Osteocyte (in vitro differentiated cells): ENCODE measurements around the gene INO80B. TPM values are rescaled to one million over a fixed set of nuclear protein-coding genes. Genes with fewer than 3 reads are reported as not detected.

Experiments
- DNase-seq: peaks from one replicate; pipeline ENCODE4 v3.0.0; 2021; ENCODE audit warnings: mixed read lengths; ENCODE audit not compliant: unreplicated experiment; ENCODE audit errors: extremely low spot score
- H3K27ac Mint-ChIP-seq: one replicate; pipeline ENCODE4 v1.8.0; 2021; ENCODE audit warnings: mild to moderate bottlenecking, mixed read lengths; ENCODE audit not compliant: unreplicated experiment
- H3K27me3 Mint-ChIP-seq: one replicate; pipeline ENCODE4 v1.8.0; 2021; ENCODE audit warnings: mixed read lengths; ENCODE audit not compliant: unreplicated experiment
- H3K36me3 Mint-ChIP-seq: one replicate; pipeline ENCODE4 v1.8.0; 2021; ENCODE audit warnings: mixed read lengths; ENCODE audit not compliant: unreplicated experiment
- H3K4me1 Mint-ChIP-seq: one replicate; pipeline ENCODE4 v1.8.0; 2021; ENCODE audit warnings: mixed read lengths; ENCODE audit not compliant: unreplicated experiment
- H3K4me3 Mint-ChIP-seq: one replicate; pipeline ENCODE4 v1.8.0; 2021; ENCODE audit warnings: mild to moderate bottlenecking, moderate library complexity, mixed read lengths; ENCODE audit not compliant: unreplicated experiment
- H3K9me3 Mint-ChIP-seq: one replicate; pipeline ENCODE4 v1.8.0; 2021; ENCODE audit warnings: mixed read lengths; ENCODE audit not compliant: unreplicated experiment
- total RNA-seq: library from RNA; stranded (reverse); gene quantifications from 2 replicates; pipeline ENCODE4 v1.2.1, GENCODE V29; 2021
- TF ChIP-seq, protein P1 (sequence below): fragments of 200-600 bp; sonication (generic); IDR thresholded peaks from 2 replicates; pipeline ENCODE4 v1.5.0; 2021; ENCODE audit warnings: antibody characterized with exemption, mild to moderate bottlenecking, moderate library complexity

The INO80B gene
- total RNA-seq, 1 donor from 2014 or later = 41.9 TPM

DNA sequence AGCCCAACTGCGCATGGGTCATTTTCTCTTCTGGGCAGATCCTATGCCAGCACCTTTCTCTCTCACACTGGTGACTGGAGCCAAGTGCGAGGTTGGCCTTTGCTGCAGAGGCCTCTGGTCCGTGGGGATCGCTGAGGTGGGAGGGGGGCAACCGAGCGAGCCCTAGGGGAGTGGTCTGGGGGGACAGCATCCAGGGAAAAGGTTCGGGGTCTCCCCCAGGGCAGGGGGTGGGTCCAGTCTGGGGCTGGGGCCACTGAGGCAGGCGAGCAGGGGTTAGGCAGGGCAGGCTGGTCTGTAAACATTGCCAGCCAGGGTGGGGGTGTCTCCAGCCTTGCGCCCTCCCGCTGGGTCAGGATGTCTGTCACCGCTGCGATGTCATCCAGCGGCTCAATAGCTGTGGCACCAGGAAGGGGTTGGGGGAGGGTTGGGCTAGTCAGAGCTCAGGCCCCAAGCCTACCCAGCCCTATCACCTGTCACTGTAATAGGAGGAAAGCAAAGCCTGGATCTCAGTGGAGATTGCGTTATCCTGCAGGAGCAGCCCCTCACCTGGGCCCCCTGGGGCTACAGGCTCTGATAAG, 28.6 kb upstream of the INO80B start:
- Mint-ChIP-seq H3K4me3 (no peak overlapping the region), H3K36me3 (peaks cover 22% of the 10 kb centered on the region)
- TF ChIP-seq, protein P1, sequence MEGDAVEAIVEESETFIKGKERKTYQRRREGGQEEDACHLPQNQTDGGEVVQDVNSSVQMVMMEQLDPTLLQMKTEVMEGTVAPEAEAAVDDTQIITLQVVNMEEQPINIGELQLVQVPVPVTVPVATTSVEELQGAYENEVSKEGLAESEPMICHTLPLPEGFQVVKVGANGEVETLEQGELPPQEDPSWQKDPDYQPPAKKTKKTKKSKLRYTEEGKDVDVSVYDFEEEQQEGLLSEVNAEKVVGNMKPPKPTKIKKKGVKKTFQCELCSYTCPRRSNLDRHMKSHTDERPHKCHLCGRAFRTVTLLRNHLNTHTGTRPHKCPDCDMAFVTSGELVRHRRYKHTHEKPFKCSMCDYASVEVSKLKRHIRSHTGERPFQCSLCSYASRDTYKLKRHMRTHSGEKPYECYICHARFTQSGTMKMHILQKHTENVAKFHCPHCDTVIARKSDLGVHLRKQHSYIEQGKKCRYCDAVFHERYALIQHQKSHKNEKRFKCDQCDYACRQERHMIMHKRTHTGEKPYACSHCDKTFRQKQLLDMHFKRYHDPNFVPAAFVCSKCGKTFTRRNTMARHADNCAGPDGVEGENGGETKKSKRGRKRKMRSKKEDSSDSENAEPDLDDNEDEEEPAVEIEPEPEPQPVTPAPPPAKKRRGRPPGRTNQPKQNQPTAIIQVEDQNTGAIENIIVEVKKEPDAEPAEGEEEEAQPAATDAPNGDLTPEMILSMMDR = no peak

DNA sequence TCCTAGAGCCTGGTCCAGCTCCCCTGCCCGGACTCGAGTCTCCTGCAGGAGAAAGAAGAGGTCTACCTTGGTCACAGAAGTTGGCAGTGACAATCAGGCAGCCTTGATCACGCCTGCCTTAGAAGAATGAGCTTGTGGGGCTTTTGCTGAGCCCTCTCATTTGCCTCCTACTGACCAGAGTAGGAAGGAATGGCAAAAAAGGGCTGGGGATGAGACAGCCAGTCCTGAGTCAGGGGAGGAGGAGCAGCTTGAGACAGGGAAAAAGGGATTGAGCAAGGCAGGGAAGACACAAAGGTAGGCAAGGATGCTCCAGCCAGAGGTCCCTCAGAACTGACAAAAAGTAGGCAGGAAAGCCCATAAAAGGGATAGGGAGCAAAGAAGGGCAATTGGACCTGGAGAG, 27.3 kb upstream of the INO80B start:
- TF ChIP-seq, protein P1 = no peak
- Mint-ChIP-seq H3K27me3 (no peaks in the 10 kb centered on the region), H3K36me3 (peaks cover 29% of the 10 kb centered on the region), H3K4me3 (no peak overlapping the region), H3K27ac (no peak overlapping the region), H3K9me3 (no peaks in the 10 kb centered on the region), H3K4me1 (no peaks in the 10 kb centered on the region)
- DNase-seq = no peak

More for the DNA sequence above, 28.6 kb upstream of the INO80B start:
- DNase-seq = no peak
- H3K4me1 Mint-ChIP-seq = peaks cover 4% of the 10 kb centered on the region
- H3K27me3 Mint-ChIP-seq = no peaks in the 10 kb centered on the region
- no peaks in the 10 kb centered on the region for H3K9me3 Mint-ChIP-seq
- H3K27ac Mint-ChIP-seq = no peak overlapping the region

DNA sequence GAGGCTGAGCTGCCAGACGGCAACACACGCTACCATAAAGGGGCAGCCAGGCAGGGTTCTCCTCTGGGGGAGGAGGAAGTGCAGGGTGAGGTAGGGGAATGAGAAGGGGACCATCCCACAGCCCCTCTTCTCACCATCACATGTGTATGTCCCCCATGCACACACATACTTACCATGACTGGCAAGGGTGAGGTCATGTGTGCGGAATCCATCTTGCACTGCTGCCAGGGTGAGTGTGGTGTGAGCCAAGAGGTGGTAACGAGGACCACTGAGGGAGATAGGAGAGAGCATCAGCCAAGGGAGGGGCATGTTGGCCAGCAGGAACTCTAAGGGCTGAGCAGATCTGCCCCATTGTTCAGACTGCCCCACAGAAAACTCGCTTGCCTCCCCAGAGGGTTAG, 26.2 kb upstream of the INO80B start:
- TF ChIP-seq, protein P1 = no peak
- no peak overlapping the region for H3K4me3 Mint-ChIP-seq
- DNase-seq = no peak
- no peaks in the 10 kb centered on the region for H3K4me1 Mint-ChIP-seq
- H3K36me3 Mint-ChIP-seq = peaks cover 29% of the 10 kb centered on the region
- no peaks in the 10 kb centered on the region for H3K9me3 Mint-ChIP-seq
- H3K27me3 Mint-ChIP-seq = no peaks in the 10 kb centered on the region
- no peak overlapping the region for H3K27ac Mint-ChIP-seq

DNA sequence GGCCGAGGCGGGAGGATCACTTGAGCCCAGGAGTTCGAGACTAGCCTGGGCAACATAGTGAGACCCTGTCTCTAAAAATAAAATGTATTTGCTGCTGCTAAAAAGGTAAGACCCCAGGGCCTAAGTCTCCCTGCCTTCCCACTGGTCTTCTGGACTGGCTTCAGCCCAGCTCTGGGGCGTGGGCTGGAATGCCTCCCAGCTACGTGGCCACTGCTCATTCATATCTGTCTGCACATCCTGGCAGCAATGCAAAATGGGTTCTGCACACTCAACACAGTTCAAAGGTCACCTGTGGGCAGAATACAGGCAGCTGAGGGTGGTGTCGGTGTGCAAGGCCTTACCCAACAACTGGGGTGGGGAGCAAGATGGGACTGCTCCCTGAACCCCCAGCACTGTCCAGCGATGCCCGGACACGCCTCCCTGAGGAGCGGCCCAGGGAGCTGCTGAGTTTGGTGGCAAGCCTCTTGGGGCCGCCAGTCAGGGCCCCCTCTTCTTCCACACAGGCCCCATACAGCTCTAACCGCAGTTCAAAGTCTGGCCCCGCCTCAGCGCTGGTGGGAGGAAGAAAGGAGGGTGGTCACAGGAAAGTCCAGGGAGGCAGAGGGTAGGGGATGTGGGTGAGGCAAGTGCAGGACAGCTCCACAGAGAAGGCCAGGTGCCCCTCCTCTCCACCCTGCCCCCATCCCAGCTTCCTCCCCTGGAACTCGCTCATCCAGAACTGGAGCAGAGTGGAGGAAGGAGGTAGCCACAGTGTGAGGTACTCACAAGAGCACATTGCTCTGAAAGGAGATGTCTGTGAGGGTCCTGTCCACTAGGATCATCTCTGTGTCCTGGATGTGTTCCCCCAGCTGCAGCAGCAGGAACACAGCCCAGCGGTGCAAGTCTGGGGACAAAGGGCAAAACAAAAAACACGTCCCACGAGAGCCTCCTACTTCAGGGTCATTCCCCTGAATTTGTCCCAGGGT, 25.1 kb upstream of the INO80B start:
- Mint-ChIP-seq H3K9me3 (no peaks in the 10 kb centered on the region), H3K4me3 (no peak overlapping the region), H3K27ac (no peak overlapping the region), H3K36me3 (peaks cover 29% of the 10 kb centered on the region), H3K27me3 (no peaks in the 10 kb centered on the region), H3K4me1 (no peaks in the 10 kb centered on the region)
- TF ChIP-seq, protein P1 = no peak
- no peak for DNase-seq

DNA sequence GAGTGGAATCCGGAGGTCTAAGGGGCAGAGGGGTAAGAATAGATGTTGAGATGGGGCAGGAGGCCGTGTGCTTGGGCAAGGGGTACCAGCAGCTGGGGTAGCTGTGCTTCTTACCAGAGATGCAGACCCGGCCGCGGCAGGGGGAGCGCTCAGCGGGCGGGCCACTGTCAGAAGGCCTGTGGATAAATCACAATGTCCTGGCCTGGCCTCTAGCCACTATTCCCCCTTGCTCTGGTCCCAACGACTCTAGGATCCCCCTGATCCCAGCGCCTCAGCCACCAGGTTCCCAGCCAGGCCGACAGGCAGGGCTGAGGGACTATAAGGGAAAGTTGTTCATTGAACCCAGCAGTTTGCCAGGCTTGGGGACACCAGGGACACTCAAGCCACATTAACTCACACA, 24.4 kb upstream of the INO80B start:
- H3K4me3 Mint-ChIP-seq = no peak overlapping the region
- no peaks in the 10 kb centered on the region for H3K4me1 Mint-ChIP-seq
- H3K9me3 Mint-ChIP-seq = no peaks in the 10 kb centered on the region
- no peak overlapping the region for H3K27ac Mint-ChIP-seq
- peaks cover 27% of the 10 kb centered on the region for H3K36me3 Mint-ChIP-seq
- no peaks in the 10 kb centered on the region for H3K27me3 Mint-ChIP-seq
- no peak for DNase-seq
- TF ChIP-seq, protein P1 = no peak
